Kidney capillary endothelial cell (primary cell): Measurements from ENCODE around the gene GSTM4.
A peak's percentile ranks its signal among the peaks of the same experiment; 100 is the strongest.
"Not testable (repeated sequence)": the region's sequence is repeated elsewhere in the genome, so short reads cannot be mapped to it uniquely, and the experiment has no call there.

ENCODE experiments used
- DNase-seq: peaks from one replicate; pipeline ENCODE4 v3.0.0-alpha.2; 2018; ENCODE audit warnings: low spot score

The GSTM4 gene

DNA sequence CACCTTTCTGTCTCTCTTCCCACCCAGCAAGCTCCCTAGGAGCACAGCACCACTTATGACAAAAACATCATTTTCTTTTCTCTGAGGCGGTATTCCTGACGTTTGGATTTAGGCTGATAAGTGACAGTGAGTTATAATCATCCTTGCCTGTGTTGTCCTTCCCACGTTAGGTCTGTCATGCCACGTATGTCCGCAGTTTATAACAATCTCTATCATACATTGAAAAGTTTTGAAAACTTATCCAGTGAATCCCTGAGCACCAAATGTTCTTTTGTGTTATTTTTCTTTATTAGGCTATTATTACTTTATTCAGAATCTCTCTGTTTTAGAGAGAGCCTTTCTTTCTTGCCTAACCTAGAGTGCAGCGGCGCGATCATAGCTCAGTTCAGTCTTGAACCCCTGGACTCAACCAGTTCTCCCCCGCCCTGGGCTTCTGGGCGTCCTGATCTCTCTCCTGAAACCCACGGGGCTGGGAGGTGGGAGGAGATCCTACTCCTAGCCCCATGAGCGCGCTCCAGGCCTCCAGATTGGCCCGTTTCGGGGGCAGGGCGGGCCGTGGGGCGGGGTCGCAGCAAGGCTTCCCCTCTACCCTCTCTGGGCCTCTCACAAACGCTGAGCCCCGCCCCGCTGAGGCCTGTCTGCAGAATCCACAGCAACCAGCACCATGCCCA, 11.7 kb downstream of the GSTM4 start, which contains the start of gene GSTM2:
Gene GSTM2, plus strand, starts transcription at position 606 of the 671 bp plus-strand sequence. Its CDS starts 59 bp downstream, at position 665.
- DNase-seq = peak; percentile 16

DNA sequence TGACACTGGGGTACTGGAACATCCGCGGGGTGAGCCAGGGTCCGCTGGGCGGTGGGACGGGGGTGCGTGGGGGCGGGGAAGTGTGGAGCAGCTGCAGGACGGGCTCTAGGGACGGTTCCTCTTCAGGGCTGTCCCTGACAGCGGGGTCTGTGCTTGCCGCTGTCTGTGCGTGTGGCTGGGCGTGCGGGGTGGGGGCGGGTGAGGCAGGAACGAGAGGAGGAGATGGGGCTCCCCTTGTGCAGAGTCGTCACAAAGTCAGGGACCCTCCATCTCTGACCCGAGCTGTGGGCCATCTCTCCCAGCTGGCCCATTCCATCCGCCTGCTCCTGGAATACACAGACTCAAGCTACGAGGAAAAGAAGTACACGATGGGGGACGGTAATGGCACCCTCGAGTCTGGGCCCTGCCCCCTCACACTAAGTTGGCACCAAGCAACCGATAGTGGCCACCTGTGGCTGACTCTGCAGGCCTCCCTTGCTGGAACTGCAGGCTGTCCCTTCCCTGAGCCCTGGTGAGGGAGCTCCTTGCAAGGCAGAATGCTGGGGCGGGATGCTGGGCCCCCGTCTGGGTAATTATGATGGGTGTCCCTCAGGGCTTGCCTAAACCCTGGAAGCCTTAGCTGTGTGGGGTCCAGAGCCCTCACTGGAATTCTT, 12.3 kb downstream of the GSTM4 start:
- no peak for DNase-seq

GRCh38 chr1:109669246-109669948, 13.5 kb downstream of the GSTM4 start:
- no peak for DNase-seq

DNA sequence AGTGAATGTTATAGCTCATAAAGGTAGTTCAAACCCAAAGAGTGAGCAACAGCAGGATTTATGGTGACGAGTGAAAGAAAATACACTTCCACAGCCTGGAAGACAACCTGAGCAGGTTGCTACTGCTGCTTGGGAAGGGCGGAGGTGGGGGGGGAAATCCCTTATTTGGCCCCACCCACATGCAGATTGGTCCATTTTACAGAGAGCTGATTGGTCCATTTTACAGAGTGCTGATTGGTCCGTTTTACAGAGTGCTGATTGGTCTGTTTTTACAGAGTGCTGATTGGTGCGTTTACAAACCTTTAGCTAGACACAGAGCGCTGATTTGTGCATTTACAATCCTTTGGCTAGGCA, 14.0 kb downstream of the GSTM4 start:
- not testable (repeated sequence) for DNase-seq

DNA sequence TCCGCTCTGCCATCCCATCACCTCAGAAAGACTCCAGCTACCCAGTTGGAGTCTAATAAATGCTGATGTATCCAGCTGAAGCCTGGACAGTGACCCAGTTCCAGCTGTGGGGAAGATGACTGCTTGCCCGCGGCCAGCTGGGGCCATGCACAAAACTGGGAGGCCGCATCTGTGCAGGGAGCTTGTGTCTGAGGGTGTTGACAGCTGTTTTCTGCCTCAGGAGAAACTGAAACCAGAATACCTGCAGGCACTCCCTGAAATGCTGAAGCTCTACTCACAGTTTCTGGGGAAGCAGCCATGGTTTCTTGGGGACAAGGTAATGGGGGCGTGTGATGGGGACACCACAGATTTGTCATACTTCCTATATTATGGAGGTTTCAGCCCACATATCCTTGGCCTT, 15.2 kb downstream of the GSTM4 start:
- DNase-seq = no peak

- DNase-seq = not testable (repeated sequence)
Measured at GRCh38 chr1:109673861-109674260, 18.0 kb downstream of the GSTM4 start.

GRCh38 chr1:109676683-109677381, 20.9 kb downstream of the GSTM4 start:
- not testable (repeated sequence) for DNase-seq

- no peak for DNase-seq
Measured at GRCh38 chr1:109677459-109677858, 21.6 kb downstream of the GSTM4 start.

- DNase-seq = not testable (repeated sequence)
Measured at GRCh38 chr1:109678637-109679036, 22.7 kb downstream of the GSTM4 start.

DNA sequence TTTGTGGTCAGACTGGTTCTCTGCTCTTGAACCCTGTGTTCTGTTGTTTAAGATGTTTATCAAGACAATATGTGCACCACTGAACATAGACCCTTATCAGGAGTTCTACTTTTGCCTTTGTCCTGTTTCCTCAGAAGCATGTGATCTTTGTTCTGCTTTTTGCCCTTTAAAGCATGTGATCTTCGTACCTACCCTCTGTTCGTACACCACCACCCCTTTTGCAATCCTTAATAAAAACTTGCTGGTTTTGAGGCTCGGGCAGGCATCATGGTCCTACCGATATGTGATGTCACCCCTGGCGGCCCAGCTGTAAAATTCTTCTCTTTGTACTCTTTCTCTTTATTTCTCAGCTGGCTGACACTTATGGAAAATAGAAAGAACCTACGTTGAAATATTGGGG, 28.9 kb downstream of the GSTM4 start:
- not testable (repeated sequence) for DNase-seq

GRCh38 chr1:109685399-109685798, 29.5 kb downstream of the GSTM4 start:
- not testable (repeated sequence) for DNase-seq

DNA sequence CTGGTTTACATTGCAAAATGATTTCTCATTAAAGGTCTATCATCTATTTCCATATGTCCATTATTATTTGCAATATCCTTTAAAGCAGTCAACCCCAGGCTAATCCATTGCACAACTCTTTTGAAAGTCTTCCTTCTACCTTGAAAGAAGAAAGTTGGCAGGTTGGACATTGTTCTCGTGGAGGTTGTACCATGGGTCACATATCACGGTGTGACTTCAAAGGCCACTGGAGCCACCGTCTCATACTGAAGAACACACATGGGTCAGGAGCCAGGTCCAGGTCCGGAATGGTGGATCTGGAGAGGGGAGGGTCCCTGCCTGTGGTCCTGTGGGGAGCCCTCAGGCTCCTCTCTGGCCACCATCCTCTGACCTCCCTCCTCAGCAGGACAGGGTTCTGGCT, 30.0 kb downstream of the GSTM4 start:
- not testable (repeated sequence) for DNase-seq

- DNase-seq = not testable (repeated sequence)
Measured at GRCh38 chr1:109687109-109687508, 31.2 kb downstream of the GSTM4 start.

DNA sequence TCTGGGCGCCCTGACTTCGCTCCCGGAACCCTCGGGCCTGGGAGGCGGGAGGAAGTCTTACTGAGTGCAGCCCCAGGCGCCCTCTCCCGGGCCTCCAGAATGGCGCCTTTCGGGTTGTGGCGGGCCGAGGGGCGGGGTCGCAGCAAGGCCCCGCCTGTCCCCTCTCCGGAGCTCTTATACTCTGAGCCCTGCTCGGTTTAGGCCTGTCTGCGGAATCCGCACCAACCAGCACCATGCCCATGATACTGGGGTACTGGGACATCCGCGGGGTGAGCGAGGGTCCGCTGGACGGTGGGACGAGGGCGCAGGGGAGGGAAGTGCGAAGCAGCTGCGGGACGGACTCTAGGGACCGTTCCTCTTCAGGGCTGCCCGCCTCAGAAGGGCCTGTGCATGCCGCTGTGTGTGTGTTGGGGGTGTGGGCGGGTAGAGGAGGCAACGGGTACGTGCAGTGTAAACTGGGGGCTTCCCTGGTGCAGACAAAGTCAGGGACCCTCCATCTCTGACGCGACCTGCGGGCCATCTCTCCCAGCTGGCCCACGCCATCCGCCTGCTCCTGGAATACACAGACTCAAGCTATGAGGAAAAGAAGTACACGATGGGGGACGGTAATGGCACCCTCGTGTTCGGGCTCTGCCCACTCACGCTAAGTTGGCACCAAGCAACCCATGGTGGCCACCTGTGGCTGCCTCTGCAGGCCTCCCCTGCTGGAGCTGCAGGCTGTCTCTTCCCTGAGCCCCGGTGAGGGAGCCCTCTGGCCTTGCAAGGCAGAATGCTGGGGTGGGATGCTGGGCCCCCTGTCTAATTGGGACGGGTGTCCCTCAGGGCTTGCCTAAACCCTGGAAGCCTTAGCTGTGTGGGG, 32.0 kb downstream of the GSTM4 start, which contains the start of gene GSTM1:
Gene GSTM1, plus strand, starts transcription at position 177 of the 859 bp plus-strand sequence. Its CDS starts 57 bp downstream, at position 234.
- DNase-seq = peak; percentile 21

DNA sequence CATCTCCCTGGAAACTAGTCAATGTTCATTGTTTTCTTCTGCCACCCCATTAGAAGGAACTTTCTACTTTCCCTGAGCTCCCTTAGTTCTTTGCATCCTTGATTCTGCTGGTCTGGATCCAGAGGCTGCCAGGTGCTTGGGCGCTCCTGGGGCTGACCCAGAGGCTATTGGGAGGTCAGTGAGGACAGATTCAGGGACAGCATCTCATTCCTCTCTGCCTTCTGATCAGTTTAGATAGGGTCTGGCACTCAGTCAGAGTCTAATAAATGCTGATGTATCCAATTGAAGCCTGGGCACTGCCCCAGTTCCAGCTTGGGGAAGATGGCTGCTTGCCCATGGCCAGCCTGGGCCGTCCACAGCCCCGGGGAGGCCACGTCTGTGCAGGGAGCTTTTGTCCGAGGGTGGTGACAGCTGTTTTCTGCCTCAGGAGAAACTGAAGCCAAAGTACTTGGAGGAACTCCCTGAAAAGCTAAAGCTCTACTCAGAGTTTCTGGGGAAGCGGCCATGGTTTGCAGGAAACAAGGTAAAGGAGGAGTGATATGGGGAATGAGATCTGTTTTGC, 34.0 kb downstream of the GSTM4 start:
- no peak for DNase-seq

- DNase-seq = no peak
Measured at GRCh38 chr1:109691759-109692158, 35.9 kb downstream of the GSTM4 start.

GRCh38 chr1:109694400-109694799, 38.5 kb downstream of the GSTM4 start:
- not testable (repeated sequence) for DNase-seq

DNA sequence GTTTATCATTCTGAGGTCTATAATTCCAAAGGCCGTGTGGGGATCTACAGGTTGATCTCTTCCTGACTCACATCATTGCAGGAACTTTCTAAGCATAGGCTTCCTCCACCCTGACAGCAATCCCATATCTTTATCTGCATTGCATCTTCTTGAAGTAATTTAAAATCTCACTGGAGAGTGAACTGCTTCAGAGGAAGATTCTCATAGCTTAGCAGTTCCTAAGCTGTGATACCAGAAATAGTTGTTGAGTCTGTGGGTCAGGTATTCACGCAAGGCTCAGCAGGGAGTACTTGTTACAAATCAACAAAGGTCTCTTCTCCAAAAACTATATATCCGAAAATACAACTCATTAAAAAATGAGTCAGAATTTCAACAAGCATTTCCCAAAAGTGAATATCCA, 39.2 kb downstream of the GSTM4 start:
- not testable (repeated sequence) for DNase-seq

DNA sequence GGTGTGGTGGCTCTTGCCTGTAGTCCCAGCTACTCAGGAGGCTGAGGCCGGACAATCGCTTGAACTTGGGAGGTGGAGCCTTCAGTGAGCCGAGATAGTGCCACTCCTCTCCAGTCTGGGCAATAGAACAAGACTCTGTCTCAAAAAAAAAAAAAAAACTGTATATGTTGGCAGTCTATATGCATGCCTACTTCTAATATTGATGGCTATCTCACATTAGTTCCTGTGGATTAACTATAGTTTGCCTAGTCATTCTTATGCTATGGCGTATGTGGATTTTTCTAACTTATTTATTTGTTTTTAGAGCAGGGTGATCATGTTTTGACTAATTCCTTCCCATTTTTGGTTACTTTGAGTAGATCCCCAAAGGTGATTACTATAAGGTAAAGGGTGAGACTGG, 41.2 kb downstream of the GSTM4 start:
- no peak for DNase-seq

- DNase-seq = not testable (repeated sequence)
Measured at GRCh38 chr1:109697861-109698260, 42.0 kb downstream of the GSTM4 start.

GRCh38 chr1:109702940-109703339, 47.0 kb downstream of the GSTM4 start:
- not testable (repeated sequence) for DNase-seq
